Neural cell (in vitro differentiated cells): Measurements from ENCODE around the gene C16orf74. TPM values are rescaled to one million over a fixed set of nuclear protein-coding genes. Genes with fewer than 3 reads are reported as not detected.

Source experiments
- H2AFZ ChIP-seq: fragments of 200-600, 300-800 bp; sonication (generic), shearing (Covaris generic); 2 replicates; pipeline ENCODE4 v1.6.0; 2014; ENCODE audit warnings: low read depth, mild to moderate bottlenecking, antibody characterized with exemption, low read length, moderate library complexity
- H3F3A ChIP-seq: fragments of 200-600 bp; shearing (Covaris generic); 2 replicates; pipeline ENCODE4 v1.6.1; 2016; ENCODE audit warnings: mild to moderate bottlenecking, moderate library complexity, mixed read lengths, antibody characterized with exemption, low read length; ENCODE audit not compliant: insufficient read depth, poor library complexity, severe bottlenecking
- H3K27ac ChIP-seq: fragments of 200-600, 300-800 bp; sonication (generic), shearing (Covaris generic); 2 replicates; pipeline ENCODE4 v1.5.1; 2014; ENCODE audit warnings: mild to moderate bottlenecking, low read length, moderate library complexity
- H3K27me3 ChIP-seq: fragments of 300-800, 200-600 bp; sonication (generic), shearing (Covaris generic); 2 replicates; pipeline ENCODE4 v1.6.0; 2014; ENCODE audit warnings: mild to moderate bottlenecking, low read depth, low read length, moderate library complexity; ENCODE audit not compliant: insufficient read depth
- H3K36me3 ChIP-seq: fragments of 300-800, 200-600 bp; sonication (generic), shearing (Covaris generic); 2 replicates; pipeline ENCODE4 v1.5.1; 2014; ENCODE audit warnings: mild to moderate bottlenecking, antibody characterized with exemption, low read length, moderate library complexity; ENCODE audit not compliant: insufficient read depth
- H3K4me2 ChIP-seq: fragments of 300-800, 200-600 bp; sonication (generic), shearing (Covaris generic); 2 replicates; pipeline ENCODE4 v1.6.0; 2014; ENCODE audit warnings: mild to moderate bottlenecking, low read length
- H3K4me3 ChIP-seq: fragments of 300-800, 200-600 bp; sonication (generic), shearing (Covaris generic); 2 replicates; pipeline ENCODE4 v1.5.1; 2014; ENCODE audit warnings: mild to moderate bottlenecking, low read length, moderate library complexity
- H3K79me2 ChIP-seq: fragments of 200-600 bp; shearing (Covaris generic); replicated peaks from 2 replicates; pipeline ENCODE4 v1.6.0; 2014; ENCODE audit warnings: mild to moderate bottlenecking, low read length, moderate library complexity; ENCODE audit not compliant: insufficient read depth
- H3K9ac ChIP-seq: fragments of 300-800, 200-600 bp; sonication (generic), shearing (Covaris generic); 2 replicates; pipeline ENCODE4 v1.6.1; 2016; ENCODE audit warnings: mild to moderate bottlenecking, low read length, mixed read lengths
- H3K9me2 ChIP-seq: fragments of 200-600 bp; shearing (Covaris generic); 2 replicates; pipeline ENCODE4 v1.6.1; 2016; ENCODE audit warnings: mild to moderate bottlenecking, low read length, mixed read lengths; ENCODE audit not compliant: insufficient read depth
- H3K9me3 ChIP-seq: fragments of 200-600, 300-800 bp; sonication (generic), shearing (Covaris generic); 2 replicates; pipeline ENCODE4 v1.6.1; 2016; ENCODE audit warnings: mild to moderate bottlenecking, mixed run types, low read length, moderate library complexity, mixed read lengths
- H4K20me1 ChIP-seq: fragments of 200-600 bp; shearing (Covaris generic); 2 replicates; pipeline ENCODE4 v1.6.1; 2016; ENCODE audit warnings: mild to moderate bottlenecking, mixed run types; ENCODE audit not compliant: insufficient read depth
- EP300 ChIP-seq: fragments of 450-650 bp; conservative IDR thresholded peaks from 2 replicates; pipeline ENCODE4 v1.6.1; 2014; ENCODE audit warnings: antibody characterized with exemption, mild to moderate bottlenecking, moderate library complexity; ENCODE audit not compliant: poor library complexity, severe bottlenecking
- EZH2 ChIP-seq: fragments of 200-600, 300-800 bp; shearing (Covaris generic), sonication (generic); IDR thresholded peaks from 2 replicates; pipeline ENCODE4 v1.6.1; 2014; ENCODE audit warnings: antibody characterized with exemption, low read length, borderline replicate concordance, mild to moderate bottlenecking; ENCODE audit not compliant: insufficient read depth, poor library complexity, severe bottlenecking
- MXI1 ChIP-seq: fragments of 450-650 bp; conservative IDR thresholded peaks from 2 replicates; pipeline ENCODE4 v1.6.1; 2014; ENCODE audit warnings: antibody characterized with exemption, mild to moderate bottlenecking; ENCODE audit not compliant: poor library complexity, severe bottlenecking
- POLR2AphosphoS5 ChIP-seq: IDR thresholded peaks from 2 replicates; pipeline ENCODE4 v1.6.1; 2012
- RAD21 ChIP-seq: fragments of 450-650 bp; conservative IDR thresholded peaks from 2 replicates; pipeline ENCODE4 v1.6.1; 2014; ENCODE audit warnings: antibody characterized with exemption, mild to moderate bottlenecking, moderate library complexity
- SMC3 ChIP-seq: fragments of 450-650 bp; conservative IDR thresholded peaks from 2 replicates; pipeline ENCODE4 v1.6.1; 2014; ENCODE audit warnings: antibody characterized with exemption, mild to moderate bottlenecking, moderate library complexity; ENCODE audit not compliant: poor library complexity
- TAF1 ChIP-seq: IDR thresholded peaks from 2 replicates; pipeline ENCODE4 v1.6.1; 2012; ENCODE audit warnings: low read depth
- polyA plus RNA-seq: library from polyadenylated mRNA; depleted of rRNA; stranded (reverse); fragments of >200 nt; gene quantifications from 2 replicates; pipeline ENCODE4 v1.2.3, GENCODE V29; 2014
- TF ChIP-seq, protein P1 (sequence below): IDR thresholded peaks from 2 replicates; pipeline ENCODE4 v1.6.1; 2012; ENCODE audit warnings: borderline replicate concordance
- TF ChIP-seq, protein P2 (sequence below): fragments of 450-650 bp; IDR thresholded peaks from 2 replicates; pipeline ENCODE4 v1.5.1; 2014; ENCODE audit warnings: antibody characterized with exemption, mild to moderate bottlenecking, moderate library complexity; ENCODE audit not compliant: poor library complexity, severe bottlenecking

The C16orf74 gene
- polyA plus RNA-seq, 1 donor from 2014 or later, result not detected

DNA sequence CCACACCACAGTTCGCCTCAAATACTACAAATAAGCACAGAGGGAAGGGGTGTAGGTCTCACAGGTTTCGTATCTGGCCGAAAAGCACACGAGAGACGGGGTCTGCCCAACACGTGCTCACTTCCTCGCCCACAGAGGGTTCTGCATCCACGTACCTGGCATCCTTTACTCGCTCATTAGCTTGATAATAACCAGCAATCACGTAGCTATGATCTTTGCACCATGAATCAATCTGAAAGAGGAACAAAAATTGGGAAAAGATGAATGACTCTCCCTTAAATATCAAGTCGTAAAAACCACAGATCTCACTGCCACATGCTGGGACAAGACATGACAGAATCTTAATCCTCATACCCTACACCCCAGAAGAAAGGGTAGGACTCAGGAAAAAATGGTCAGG lies 37.9 kb upstream of the C16orf74 start:
- TF ChIP-seq EP300 (no peak), RAD21 (no peak), TAF1 (no peak), EZH2 (no peak), MXI1 (no peak), SMC3 (no peak)
- TF ChIP-seq, protein P1, sequence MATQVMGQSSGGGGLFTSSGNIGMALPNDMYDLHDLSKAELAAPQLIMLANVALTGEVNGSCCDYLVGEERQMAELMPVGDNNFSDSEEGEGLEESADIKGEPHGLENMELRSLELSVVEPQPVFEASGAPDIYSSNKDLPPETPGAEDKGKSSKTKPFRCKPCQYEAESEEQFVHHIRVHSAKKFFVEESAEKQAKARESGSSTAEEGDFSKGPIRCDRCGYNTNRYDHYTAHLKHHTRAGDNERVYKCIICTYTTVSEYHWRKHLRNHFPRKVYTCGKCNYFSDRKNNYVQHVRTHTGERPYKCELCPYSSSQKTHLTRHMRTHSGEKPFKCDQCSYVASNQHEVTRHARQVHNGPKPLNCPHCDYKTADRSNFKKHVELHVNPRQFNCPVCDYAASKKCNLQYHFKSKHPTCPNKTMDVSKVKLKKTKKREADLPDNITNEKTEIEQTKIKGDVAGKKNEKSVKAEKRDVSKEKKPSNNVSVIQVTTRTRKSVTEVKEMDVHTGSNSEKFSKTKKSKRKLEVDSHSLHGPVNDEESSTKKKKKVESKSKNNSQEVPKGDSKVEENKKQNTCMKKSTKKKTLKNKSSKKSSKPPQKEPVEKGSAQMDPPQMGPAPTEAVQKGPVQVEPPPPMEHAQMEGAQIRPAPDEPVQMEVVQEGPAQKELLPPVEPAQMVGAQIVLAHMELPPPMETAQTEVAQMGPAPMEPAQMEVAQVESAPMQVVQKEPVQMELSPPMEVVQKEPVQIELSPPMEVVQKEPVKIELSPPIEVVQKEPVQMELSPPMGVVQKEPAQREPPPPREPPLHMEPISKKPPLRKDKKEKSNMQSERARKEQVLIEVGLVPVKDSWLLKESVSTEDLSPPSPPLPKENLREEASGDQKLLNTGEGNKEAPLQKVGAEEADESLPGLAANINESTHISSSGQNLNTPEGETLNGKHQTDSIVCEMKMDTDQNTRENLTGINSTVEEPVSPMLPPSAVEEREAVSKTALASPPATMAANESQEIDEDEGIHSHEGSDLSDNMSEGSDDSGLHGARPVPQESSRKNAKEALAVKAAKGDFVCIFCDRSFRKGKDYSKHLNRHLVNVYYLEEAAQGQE, result no peak
- peaks cover 11% of the 10 kb centered on the region for H3K79me2 ChIP-seq

DNA sequence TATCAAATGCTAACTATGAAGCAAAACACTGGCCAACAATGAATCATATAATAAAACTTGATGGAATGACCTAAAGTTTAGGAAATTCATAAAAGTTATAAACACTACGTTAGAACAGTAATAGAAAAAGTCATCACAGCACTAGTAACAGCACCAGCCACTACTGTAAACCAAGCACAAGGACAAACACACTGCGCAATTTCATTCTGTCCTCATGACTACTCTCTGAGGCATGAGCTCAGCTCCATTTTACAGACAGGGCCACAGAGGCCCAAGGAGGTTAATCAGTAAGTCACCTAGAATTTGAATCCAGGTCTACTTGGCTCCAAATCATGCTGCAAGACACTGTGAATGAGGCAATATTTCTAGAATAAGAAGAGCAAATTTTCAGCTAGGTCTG lies 35.0 kb upstream of the C16orf74 start:
- H3K27ac ChIP-seq, result no peak overlapping the region
- no peak overlapping the region for H2AFZ ChIP-seq
- H3K79me2 ChIP-seq, result peaks cover 6% of the 10 kb centered on the region
- no peaks in the 10 kb centered on the region for H3K36me3 ChIP-seq
- no peaks in the 10 kb centered on the region for H3K27me3 ChIP-seq
- TF ChIP-seq, protein P2, sequence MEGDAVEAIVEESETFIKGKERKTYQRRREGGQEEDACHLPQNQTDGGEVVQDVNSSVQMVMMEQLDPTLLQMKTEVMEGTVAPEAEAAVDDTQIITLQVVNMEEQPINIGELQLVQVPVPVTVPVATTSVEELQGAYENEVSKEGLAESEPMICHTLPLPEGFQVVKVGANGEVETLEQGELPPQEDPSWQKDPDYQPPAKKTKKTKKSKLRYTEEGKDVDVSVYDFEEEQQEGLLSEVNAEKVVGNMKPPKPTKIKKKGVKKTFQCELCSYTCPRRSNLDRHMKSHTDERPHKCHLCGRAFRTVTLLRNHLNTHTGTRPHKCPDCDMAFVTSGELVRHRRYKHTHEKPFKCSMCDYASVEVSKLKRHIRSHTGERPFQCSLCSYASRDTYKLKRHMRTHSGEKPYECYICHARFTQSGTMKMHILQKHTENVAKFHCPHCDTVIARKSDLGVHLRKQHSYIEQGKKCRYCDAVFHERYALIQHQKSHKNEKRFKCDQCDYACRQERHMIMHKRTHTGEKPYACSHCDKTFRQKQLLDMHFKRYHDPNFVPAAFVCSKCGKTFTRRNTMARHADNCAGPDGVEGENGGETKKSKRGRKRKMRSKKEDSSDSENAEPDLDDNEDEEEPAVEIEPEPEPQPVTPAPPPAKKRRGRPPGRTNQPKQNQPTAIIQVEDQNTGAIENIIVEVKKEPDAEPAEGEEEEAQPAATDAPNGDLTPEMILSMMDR, result no peak
- TF ChIP-seq SMC3 (no peak), EP300 (no peak), MXI1 (no peak), POLR2AphosphoS5 (no peak), EZH2 (no peak), TAF1 (no peak), RAD21 (no peak)
- TF ChIP-seq, protein P1, result no peak
- H3F3A ChIP-seq, result no peaks in the 10 kb centered on the region
- H3K9me2 ChIP-seq, result no peaks in the 10 kb centered on the region
- no peaks in the 10 kb centered on the region for H3K9me3 ChIP-seq
- no peaks in the 10 kb centered on the region for H4K20me1 ChIP-seq
- no peak overlapping the region for H3K9ac ChIP-seq
- H3K4me3 ChIP-seq, result no peak overlapping the region
- H3K4me2 ChIP-seq, result no peak overlapping the region

More for the DNA sequence above, 37.9 kb upstream of the C16orf74 start:
- Histone ChIP-seq H4K20me1 (no peaks in the 10 kb centered on the region), H3K9me2 (no peaks in the 10 kb centered on the region), H3K27me3 (no peaks in the 10 kb centered on the region), H2AFZ (no peak overlapping the region), H3K27ac (no peak overlapping the region), H3F3A (no peaks in the 10 kb centered on the region), H3K36me3 (no peaks in the 10 kb centered on the region), H3K4me2 (no peak overlapping the region), H3K9me3 (no peaks in the 10 kb centered on the region), H3K9ac (no peak overlapping the region), H3K4me3 (no peak overlapping the region)
